ENCODE measurements around the gene CRTC3.
"Not testable (repeated sequence)": the region's sequence is repeated elsewhere in the genome, so short reads cannot be mapped to it uniquely, and the experiment has no call there.

The CRTC3 gene

GRCh38 chr15:90667073-90667754, 137.5 kb downstream of the CRTC3 start:
- in situ Hi-C loops (cut with MboI; ENCODE audit: low sequenced_read_pairs), result no loop called here

GRCh38 chr15:90667755-90668345, 138.1 kb downstream of the CRTC3 start:
- in situ Hi-C loops (cut with MboI; ENCODE audit: low sequenced_read_pairs), result not testable (repeated sequence)

GRCh38 chr15:90670631-90671030, 140.9 kb downstream of the CRTC3 start:
- in situ Hi-C loops (cut with MboI; ENCODE audit: low sequenced_read_pairs), result not testable (repeated sequence)

- in situ Hi-C loops (cut with MboI; ENCODE audit: low sequenced_read_pairs), result no loop called here
These were observed 141.5 kb downstream of the CRTC3 start for GRCh38 chr15:90671216-90671615.

- in situ Hi-C loops (cut with MboI; ENCODE audit: low sequenced_read_pairs), result not testable (repeated sequence)
These were observed 143.6 kb downstream of the CRTC3 start for GRCh38 chr15:90673357-90673756.

GRCh38 chr15:90674476-90674875, 144.8 kb downstream of the CRTC3 start:
- in situ Hi-C loops (cut with MboI; ENCODE audit: low sequenced_read_pairs), result no loop called here

- in situ Hi-C loops (cut with MboI; ENCODE audit: low sequenced_read_pairs), result no loop called here
These were observed 145.7 kb downstream of the CRTC3 start for GRCh38 chr15:90675464-90675863.

- in situ Hi-C loops (cut with MboI; ENCODE audit: low sequenced_read_pairs), result no loop called here
These were observed 148.4 kb downstream of the CRTC3 start for GRCh38 chr15:90677807-90678790.

GRCh38 chr15:90679959-90680358, 150.2 kb downstream of the CRTC3 start:
- in situ Hi-C loops (cut with MboI; ENCODE audit: low sequenced_read_pairs), result no loop called here

- in situ Hi-C loops (cut with MboI; ENCODE audit: low sequenced_read_pairs), result no loop called here
These were observed 150.7 kb downstream of the CRTC3 start for GRCh38 chr15:90680371-90680935.

GRCh38 chr15:90681056-90681455, 151.3 kb downstream of the CRTC3 start:
- in situ Hi-C loops (cut with MboI; ENCODE audit: low sequenced_read_pairs), result no loop called here

GRCh38 chr15:90681480-90681879, 151.8 kb downstream of the CRTC3 start:
- in situ Hi-C loops (cut with MboI; ENCODE audit: low sequenced_read_pairs), result no loop called here

- in situ Hi-C loops (cut with MboI; ENCODE audit: low sequenced_read_pairs), result no loop called here
These were observed 153.6 kb downstream of the CRTC3 start for GRCh38 chr15:90683371-90683770.

- in situ Hi-C loops (cut with MboI; ENCODE audit: low sequenced_read_pairs), result no loop called here
These were observed 154.2 kb downstream of the CRTC3 start for GRCh38 chr15:90683876-90684275.

- in situ Hi-C loops (cut with MboI; ENCODE audit: low sequenced_read_pairs), result no loop called here
These were observed 154.6 kb downstream of the CRTC3 start for GRCh38 chr15:90684281-90684680.

GRCh38 chr15:90685591-90686434, 156.1 kb downstream of the CRTC3 start:
- in situ Hi-C loops (cut with MboI; ENCODE audit: low sequenced_read_pairs), result no loop called here

- in situ Hi-C loops (cut with MboI; ENCODE audit: low sequenced_read_pairs), result no loop called here
These were observed 156.9 kb downstream of the CRTC3 start for GRCh38 chr15:90686435-90687218.

- in situ Hi-C loops (cut with MboI; ENCODE audit: low sequenced_read_pairs), result not testable (repeated sequence)
These were observed 159.7 kb downstream of the CRTC3 start for GRCh38 chr15:90689326-90689961.

- in situ Hi-C loops (cut with MboI; ENCODE audit: low sequenced_read_pairs), result no loop called here
These were observed 160.9 kb downstream of the CRTC3 start for GRCh38 chr15:90690585-90690984.

All from HL-60/S4 (cell line).